Stimulated activated CD4-positive, alpha-beta T cell treated with anti-CD3 and anti-CD28 coated beads, Interleukin-1b, Interleukin-23, amount 100 ng/mL, for 48 hours (primary cell): ENCODE measurements around the gene OR2AG2.
A peak's percentile ranks its signal among the peaks of the same experiment; 100 is the strongest.
"Not testable (repeated sequence)": the region's sequence is repeated elsewhere in the genome, so short reads cannot be mapped to it uniquely, and the experiment has no call there.

Experiments used
- DNase-seq: peaks from one replicate; pipeline ENCODE4 v3.0.0-alpha.2; 2020

OR2AG2 gene

GRCh38 chr11:6771926-6772893 is at the start of gene OR2AG2:
OR2AG2 (minus strand) TSS chr11:6771976; CDS start chr11:6768957, 3,019 bp downstream.
- DNase-seq: no peak

- no peak for DNase-seq
Observed at GRCh38 chr11:6818967-6819366, 47.2 kb upstream of the OR2AG2 start.

GRCh38 chr11:6817694-6818093 is 45.9 kb upstream of the OR2AG2 start:
- no peak for DNase-seq

- DNase-seq: no peak
Observed at GRCh38 chr11:6813656-6814055, 41.9 kb upstream of the OR2AG2 start.

- DNase-seq: peak; percentile 9
Observed at GRCh38 chr11:6812390-6813005, 40.7 kb upstream of the OR2AG2 start.

- DNase-seq: not testable (repeated sequence)
Observed at GRCh38 chr11:6801075-6801474, 29.3 kb upstream of the OR2AG2 start.

- no peak for DNase-seq
Observed at GRCh38 chr11:6799402-6799801, 27.6 kb upstream of the OR2AG2 start, which contains the start of gene OR6A2. OR6A2 (minus strand) TSS chr11:6799689; CDS start chr11:6795708, 3,981 bp downstream.

GRCh38 chr11:6794639-6795038 is 22.9 kb upstream of the OR2AG2 start:
- no peak for DNase-seq

- no peak for DNase-seq
Observed at GRCh38 chr11:6790546-6790945, 18.8 kb upstream of the OR2AG2 start.

- no peak for DNase-seq
Observed at GRCh38 chr11:6782720-6783119, 10.9 kb upstream of the OR2AG2 start, which contains the start of gene OR2AG1. OR2AG1 (plus strand) TSS chr11:6783020; CDS start chr11:6785038, 2,018 bp downstream.

- DNase-seq: no peak
Observed at GRCh38 chr11:6780829-6781228, 9.1 kb upstream of the OR2AG2 start.

GRCh38 chr11:6778518-6778917 is 6.7 kb upstream of the OR2AG2 start:
- DNase-seq: no peak

- DNase-seq: peak; percentile 43
Observed at GRCh38 chr11:6757373-6757967, 14.3 kb downstream of the OR2AG2 start.

GRCh38 chr11:6755953-6756347 is 15.8 kb downstream of the OR2AG2 start:
- no peak for DNase-seq

- peak; percentile 19 for DNase-seq
Observed at GRCh38 chr11:6755303-6755952, 16.3 kb downstream of the OR2AG2 start.

- DNase-seq: no peak
Observed at GRCh38 chr11:6747097-6747668, 24.6 kb downstream of the OR2AG2 start.

GRCh38 chr11:6746626-6747025 is 25.1 kb downstream of the OR2AG2 start:
- no peak for DNase-seq

GRCh38 chr11:6746086-6746618 is 25.6 kb downstream of the OR2AG2 start:
- DNase-seq: peak; percentile 32

GRCh38 chr11:6745465-6746015 is 26.2 kb downstream of the OR2AG2 start:
- no peak for DNase-seq

GRCh38 chr11:6745018-6745417 is 26.8 kb downstream of the OR2AG2 start:
- DNase-seq: no peak

- peak; percentile 23 for DNase-seq
Observed at GRCh38 chr11:6742260-6742659, 29.5 kb downstream of the OR2AG2 start.

- no peak for DNase-seq
Observed at GRCh38 chr11:6738590-6738989, 33.2 kb downstream of the OR2AG2 start.
